Dedifferentiated amniotic fluid mesenchymal stem cell (primary cell): ENCODE data around the gene GPR153.

Experiments used
- DNase-seq: peaks from one replicate; pipeline ENCODE4 v3.0.0-alpha.2; 2016; ENCODE audit errors: extremely low spot score

The GPR153 gene

GRCh38 chr1:6248932-6249738 lies 11.8 kb downstream of the GPR153 start:
- no peak for DNase-seq

- no peak for DNase-seq
Observed at GRCh38 chr1:6248161-6248776, 12.6 kb downstream of the GPR153 start.

GRCh38 chr1:6247651-6248050 lies 13.2 kb downstream of the GPR153 start:
- DNase-seq: no peak

- DNase-seq: peak; percentile 58
Observed at GRCh38 chr1:6246497-6247467, 14.1 kb downstream of the GPR153 start.

GRCh38 chr1:6245869-6246496 lies 14.9 kb downstream of the GPR153 start:
- no peak for DNase-seq

GRCh38 chr1:6245086-6245868 lies 15.6 kb downstream of the GPR153 start:
- DNase-seq: peak; percentile 59

GRCh38 chr1:6244401-6245049 lies 16.4 kb downstream of the GPR153 start:
- no peak for DNase-seq

- no peak for DNase-seq
Observed at GRCh38 chr1:6243993-6244392, 16.9 kb downstream of the GPR153 start, which contains the start of gene HES3. HES3 (plus strand) TSS chr1:6244179; CDS start chr1:6244366, 187 bp downstream.

- DNase-seq: no peak
Observed at GRCh38 chr1:6243053-6243834, 17.7 kb downstream of the GPR153 start.

- DNase-seq: no peak
Observed at GRCh38 chr1:6241887-6242740, 18.8 kb downstream of the GPR153 start.

- no peak for DNase-seq
Observed at GRCh38 chr1:6241107-6241886, 19.6 kb downstream of the GPR153 start.

- peak; percentile 37 for DNase-seq
Observed at GRCh38 chr1:6239950-6240768, 20.7 kb downstream of the GPR153 start.

- no peak for DNase-seq
Observed at GRCh38 chr1:6239213-6239752, 21.6 kb downstream of the GPR153 start.

- no peak for DNase-seq
Observed at GRCh38 chr1:6237093-6237492, 23.8 kb downstream of the GPR153 start.

- no peak for DNase-seq
Observed at GRCh38 chr1:6235296-6235677, 25.6 kb downstream of the GPR153 start.

- DNase-seq: no peak
Observed at GRCh38 chr1:6234502-6235295, 26.2 kb downstream of the GPR153 start.
